G401.6 (cell line): ENCODE results near the gene HOPX.
"Not testable (repeated sequence)": the region's sequence is repeated elsewhere in the genome, so short reads cannot be mapped to it uniquely, and the experiment has no call there.

Experiments used
- FAIRE-seq: peaks from 2 replicates; lab custom pipeline; 2012; peaks lifted over from hg19 to GRCh38; lab: Jason Lieb, UNC

HOPX gene

GRCh38 chr4:56681158-56681852 lies at the start of gene HOPX:
TSS of gene HOPX (minus strand) at chr4:56681296. CDS start at chr4:56657816, 23,480 bp downstream.
- no peak for FAIRE-seq

GRCh38 chr4:56730097-56730496 lies 49.0 kb upstream of the HOPX start:
- no peak for FAIRE-seq

- FAIRE-seq, result no peak
Observed at GRCh38 chr4:56728512-56728911, 47.4 kb upstream of the HOPX start.

- no peak for FAIRE-seq
Observed at GRCh38 chr4:56727150-56727549, 46.1 kb upstream of the HOPX start.

GRCh38 chr4:56726593-56726992 lies 45.5 kb upstream of the HOPX start:
- FAIRE-seq, result not testable (repeated sequence)

- FAIRE-seq, result no peak
Observed at GRCh38 chr4:56723659-56724230, 42.6 kb upstream of the HOPX start.

- FAIRE-seq, result no peak
Observed at GRCh38 chr4:56723201-56723605, 42.1 kb upstream of the HOPX start.

- FAIRE-seq, result no peak
Observed at GRCh38 chr4:56708146-56708545, 27.1 kb upstream of the HOPX start.

GRCh38 chr4:56705966-56706365 lies 24.9 kb upstream of the HOPX start:
- no peak for FAIRE-seq

GRCh38 chr4:56705334-56705733 lies 24.2 kb upstream of the HOPX start:
- no peak for FAIRE-seq

GRCh38 chr4:56704089-56704871 lies 23.2 kb upstream of the HOPX start:
- no peak for FAIRE-seq

- no peak for FAIRE-seq
Observed at GRCh38 chr4:56703378-56703777, 22.3 kb upstream of the HOPX start.

- no peak for FAIRE-seq
Observed at GRCh38 chr4:56701644-56702043, 20.5 kb upstream of the HOPX start.

- FAIRE-seq, result no peak
Observed at GRCh38 chr4:56701161-56701480, 20.0 kb upstream of the HOPX start.

- FAIRE-seq, result no peak
Observed at GRCh38 chr4:56699537-56700105, 18.5 kb upstream of the HOPX start.

GRCh38 chr4:56698329-56698728 lies 17.2 kb upstream of the HOPX start:
- FAIRE-seq, result no peak

- no peak for FAIRE-seq
Observed at GRCh38 chr4:56696056-56696455, 15.0 kb upstream of the HOPX start.

- not testable (repeated sequence) for FAIRE-seq
Observed at GRCh38 chr4:56693476-56693875, 12.4 kb upstream of the HOPX start.

- no peak for FAIRE-seq
Observed at GRCh38 chr4:56692576-56692975, 11.5 kb upstream of the HOPX start.

- FAIRE-seq, result no peak
Observed at GRCh38 chr4:56691425-56691824, 10.3 kb upstream of the HOPX start.

GRCh38 chr4:56690393-56690792 lies 9.3 kb upstream of the HOPX start:
- FAIRE-seq, result no peak

GRCh38 chr4:56689201-56689969 lies 8.3 kb upstream of the HOPX start:
- FAIRE-seq, result no peak
